PFSK-1 (cell line): Measurements from ENCODE around the gene LASP1.

Source experiments
- POLR2AphosphoS5 ChIP-seq: IDR thresholded peaks from 2 replicates; pipeline ENCODE4 v1.6.1; 2012; ENCODE audit warnings: low read depth, mild to moderate bottlenecking, control low read depth, low read length, moderate library complexity
- REST ChIP-seq, 2 experiments: IDR thresholded peaks; 2 replicates each; pipeline versions ENCODE4 v1.6.1 to v1.8.0; 2011 to 2012; ENCODE audit warnings: low read depth in 2 of 2, low read length in 2 of 2, control low read depth in 1 of 2, inconsistent platforms in 1 of 2, mild to moderate bottlenecking in 1 of 2, moderate library complexity in 1 of 2; ENCODE audit not compliant: insufficient read depth in 1 of 2
- SIN3A ChIP-seq: IDR thresholded peaks from 2 replicates; pipeline ENCODE4 v1.6.1; 2012; ENCODE audit warnings: mild to moderate bottlenecking, low read length, moderate library complexity, borderline replicate concordance; ENCODE audit not compliant: insufficient read depth
- TAF1 ChIP-seq: IDR thresholded peaks from 2 replicates; pipeline ENCODE4 v1.6.1; 2012; ENCODE audit warnings: low read length, control low read depth, borderline replicate concordance; ENCODE audit not compliant: insufficient read depth

GRCh38 chr17:38869526-38870258, at the start of gene LASP1:
- TF ChIP-seq TAF1 (peak; percentile 95), POLR2AphosphoS5 (peak; percentile 97), SIN3A (peak; percentile 90; the same call in 1 of the 2 replicates), REST (IDR thresholded peaks at IDR 0.05; ENCODE audit: insufficient read depth in 1 of 2, low read depth in 2 of 2, low read length in 2 of 2) (no peak)
